Transverse colon (tissue), 4 donors: ENCODE measurements around the gene TWSG1.

ENCODE experiments used
- EP300 ChIP-seq: sonication (generic); formaldehyde crosslinking; IDR thresholded peaks from one replicate; pipeline ENCODE4 v1.6.1; 2017; ENCODE audit warnings: antibody characterized with exemption, low read depth
- POLR2A ChIP-seq: fragments of 450-650 bp; IDR thresholded peaks from one replicate; pipeline ENCODE4 v1.6.1; 2016; ENCODE audit warnings: antibody characterized with exemption, mild to moderate bottlenecking, moderate library complexity
- POLR2AphosphoS5 ChIP-seq, 3 donors: sonication (generic); formaldehyde crosslinking; IDR thresholded peaks; one replicate each; pipeline ENCODE4 v1.6.1; 2016; ENCODE audit warnings: antibody characterized with exemption in 3 of 3
- TF ChIP-seq, protein P1 (sequence below), 5 experiments: fragments of 200-600 bp in 3 of 5; fragments of 450-650 bp in 2 of 5; sonication (generic) in 3 of 5; IDR thresholded peaks; 1 replicate in 2 of 5; 2 replicates in 3 of 5; pipeline ENCODE4 v1.5.1; 2016 to 2017; ENCODE audit warnings: antibody characterized with exemption in 5 of 5, inconsistent platforms in 3 of 5, mild to moderate bottlenecking in 2 of 5, moderate library complexity in 1 of 5

DNA sequence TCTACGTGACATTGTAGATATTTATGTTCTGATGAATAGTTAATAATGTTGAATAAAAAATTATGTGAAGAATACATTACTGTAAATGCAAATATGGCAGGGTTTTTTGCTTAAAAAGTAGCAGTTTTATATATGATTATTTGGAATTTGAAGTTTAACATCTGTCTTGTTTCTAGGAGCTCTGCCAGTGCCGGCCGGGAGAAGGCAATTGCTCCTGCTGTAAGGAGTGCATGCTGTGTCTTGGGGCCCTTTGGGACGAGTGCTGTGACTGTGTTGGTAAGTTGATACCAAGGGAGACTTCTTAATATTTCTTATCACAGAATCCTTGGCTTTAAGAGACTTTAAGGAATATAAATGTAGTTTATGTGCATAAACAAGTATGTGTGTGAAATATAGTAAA is 25.2 kb downstream of the TWSG1 start:
- TF ChIP-seq, protein P1, sequence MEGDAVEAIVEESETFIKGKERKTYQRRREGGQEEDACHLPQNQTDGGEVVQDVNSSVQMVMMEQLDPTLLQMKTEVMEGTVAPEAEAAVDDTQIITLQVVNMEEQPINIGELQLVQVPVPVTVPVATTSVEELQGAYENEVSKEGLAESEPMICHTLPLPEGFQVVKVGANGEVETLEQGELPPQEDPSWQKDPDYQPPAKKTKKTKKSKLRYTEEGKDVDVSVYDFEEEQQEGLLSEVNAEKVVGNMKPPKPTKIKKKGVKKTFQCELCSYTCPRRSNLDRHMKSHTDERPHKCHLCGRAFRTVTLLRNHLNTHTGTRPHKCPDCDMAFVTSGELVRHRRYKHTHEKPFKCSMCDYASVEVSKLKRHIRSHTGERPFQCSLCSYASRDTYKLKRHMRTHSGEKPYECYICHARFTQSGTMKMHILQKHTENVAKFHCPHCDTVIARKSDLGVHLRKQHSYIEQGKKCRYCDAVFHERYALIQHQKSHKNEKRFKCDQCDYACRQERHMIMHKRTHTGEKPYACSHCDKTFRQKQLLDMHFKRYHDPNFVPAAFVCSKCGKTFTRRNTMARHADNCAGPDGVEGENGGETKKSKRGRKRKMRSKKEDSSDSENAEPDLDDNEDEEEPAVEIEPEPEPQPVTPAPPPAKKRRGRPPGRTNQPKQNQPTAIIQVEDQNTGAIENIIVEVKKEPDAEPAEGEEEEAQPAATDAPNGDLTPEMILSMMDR (IDR thresholded peaks at IDR 0.05) = no peak
- TF ChIP-seq POLR2A = no peak
- no peak for TF ChIP-seq POLR2AphosphoS5 (IDR thresholded peaks at IDR 0.05)
- TF ChIP-seq EP300 = no peak
